HG03135 (cell line): Measurements from ENCODE around the gene MTMR3.
"Not testable (repeated sequence)": the region's sequence is repeated elsewhere in the genome, so short reads cannot be mapped to it uniquely, and the experiment has no call there.

Source experiments
- ATAC-seq: cut with Tn5 transposase; IDR thresholded peaks from one replicate; pipeline ENCODE4 v1.9.1; 2021; ENCODE audit warnings: mild to moderate bottlenecking, moderate library complexity; ENCODE audit not compliant: unreplicated experiment

MTMR3 gene

GRCh38 chr22:30044881-30045493, 162.0 kb downstream of the MTMR3 start:
- ATAC-seq = no peak

GRCh38 chr22:30045494-30045887, 162.5 kb downstream of the MTMR3 start:
- ATAC-seq = no peak

GRCh38 chr22:30045901-30046715, 163.1 kb downstream of the MTMR3 start:
- ATAC-seq = no peak

GRCh38 chr22:30046716-30047363, 163.9 kb downstream of the MTMR3 start:
- ATAC-seq = no peak

- no peak for ATAC-seq
These were observed 164.4 kb downstream of the MTMR3 start for GRCh38 chr22:30047364-30047738.

- no peak for ATAC-seq
These were observed 165.7 kb downstream of the MTMR3 start for GRCh38 chr22:30048681-30049080.

GRCh38 chr22:30054067-30054763, 171.2 kb downstream of the MTMR3 start:
- no peak for ATAC-seq

GRCh38 chr22:30054764-30055069, 171.7 kb downstream of the MTMR3 start:
- no peak for ATAC-seq

GRCh38 chr22:30056015-30056414, 173.0 kb downstream of the MTMR3 start:
- no peak for ATAC-seq

GRCh38 chr22:30057375-30057774, 174.4 kb downstream of the MTMR3 start:
- ATAC-seq = no peak

GRCh38 chr22:30059346-30060020, 176.5 kb downstream of the MTMR3 start:
- not testable (repeated sequence) for ATAC-seq

GRCh38 chr22:30061094-30061493, 178.1 kb downstream of the MTMR3 start:
- not testable (repeated sequence) for ATAC-seq

- no peak for ATAC-seq
These were observed 179.3 kb downstream of the MTMR3 start for GRCh38 chr22:30062259-30062658.

- ATAC-seq = no peak
These were observed 180.0 kb downstream of the MTMR3 start for GRCh38 chr22:30062950-30063349.

GRCh38 chr22:30064172-30064571, 181.2 kb downstream of the MTMR3 start:
- no peak for ATAC-seq

- ATAC-seq = no peak
These were observed 190.8 kb downstream of the MTMR3 start for GRCh38 chr22:30073743-30074142.

- no peak for ATAC-seq
These were observed 191.2 kb downstream of the MTMR3 start for GRCh38 chr22:30074147-30074546.

- no peak for ATAC-seq
These were observed 192.0 kb downstream of the MTMR3 start for GRCh38 chr22:30074994-30075393.

GRCh38 chr22:30077279-30077880, 194.4 kb downstream of the MTMR3 start:
- no peak for ATAC-seq
